Endothelial cell of umbilical vein (primary cell): ENCODE data around the gene TPR.

Source experiments
- EZH2 ChIP-seq: IDR thresholded peaks from 2 replicates; pipeline ENCODE4 v1.6.1; 2012; ENCODE audit warnings: borderline replicate concordance, low read depth, mild to moderate bottlenecking, moderate library complexity, low read length, inconsistent platforms; ENCODE audit not compliant: severe bottlenecking
- FOS ChIP-seq: IDR thresholded peaks from 2 replicates; pipeline ENCODE4 v1.6.1; 2011; ENCODE audit warnings: mild to moderate bottlenecking, low read length, moderate library complexity, borderline replicate concordance; ENCODE audit not compliant: insufficient read depth
- GATA2 ChIP-seq: IDR thresholded peaks from 2 replicates; pipeline ENCODE4 v1.7.0; 2011; ENCODE audit warnings: low read depth, mild to moderate bottlenecking, moderate library complexity, mixed read lengths, low read length; ENCODE audit not compliant: insufficient read length, insufficient read depth
- JUN ChIP-seq: IDR thresholded peaks from 2 replicates; pipeline ENCODE4 v1.6.1; 2011; ENCODE audit warnings: borderline replicate concordance, low read depth; ENCODE audit not compliant: insufficient read length, insufficient read depth
- MAX ChIP-seq: IDR thresholded peaks from 2 replicates; pipeline ENCODE4 v1.6.1; 2011; ENCODE audit not compliant: insufficient read depth, insufficient read length
- MYC ChIP-seq: IDR thresholded peaks from one replicate; pipeline ENCODE4 v1.6.1; 2011; ENCODE audit warnings: mild to moderate bottlenecking, low read depth, low read length
- POLR2A ChIP-seq: IDR thresholded peaks from 2 replicates; pipeline ENCODE4 v1.6.1; 2012; ENCODE audit warnings: low read depth, mild to moderate bottlenecking, control low read depth, low read length
- POLR2AphosphoS5 ChIP-seq: IDR thresholded peaks from 2 replicates; pipeline ENCODE4 v1.6.1; 2012; ENCODE audit warnings: low read depth, mild to moderate bottlenecking, control low read depth, low read length, moderate library complexity; ENCODE audit not compliant: insufficient read depth
- TF ChIP-seq, protein P1 (sequence below), 2 donors: IDR thresholded peaks; 1 replicate in 1 of 2; 2 replicates in 1 of 2; pipeline ENCODE4 v1.5.1; 2011; ENCODE audit warnings: low read length in 2 of 2, mild to moderate bottlenecking in 2 of 2, moderate library complexity in 2 of 2, control low read depth in 1 of 2, inconsistent platforms in 1 of 2, low read depth in 1 of 2; ENCODE audit not compliant: insufficient read depth in 1 of 2; ENCODE audit errors: extremely low read depth in 1 of 2

DNA sequence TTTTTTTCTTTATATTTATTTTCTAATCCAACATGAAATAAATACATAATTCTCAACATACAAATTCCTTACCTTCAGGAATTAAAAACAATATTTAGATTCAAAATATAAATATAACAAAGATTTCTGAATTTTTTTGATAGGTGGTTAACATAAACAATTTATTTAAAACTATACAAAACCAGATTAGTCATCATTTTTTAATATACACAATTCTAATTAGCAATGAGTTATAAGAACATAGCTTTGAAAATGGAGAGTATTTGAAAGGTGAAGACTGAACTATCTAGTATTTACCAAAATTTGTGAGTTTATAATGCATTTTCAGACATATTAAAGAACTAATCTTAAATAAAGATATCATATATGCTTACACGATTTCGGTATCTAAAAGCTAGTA, 37.5 kb downstream of the TPR start:
- TF ChIP-seq, protein P1, sequence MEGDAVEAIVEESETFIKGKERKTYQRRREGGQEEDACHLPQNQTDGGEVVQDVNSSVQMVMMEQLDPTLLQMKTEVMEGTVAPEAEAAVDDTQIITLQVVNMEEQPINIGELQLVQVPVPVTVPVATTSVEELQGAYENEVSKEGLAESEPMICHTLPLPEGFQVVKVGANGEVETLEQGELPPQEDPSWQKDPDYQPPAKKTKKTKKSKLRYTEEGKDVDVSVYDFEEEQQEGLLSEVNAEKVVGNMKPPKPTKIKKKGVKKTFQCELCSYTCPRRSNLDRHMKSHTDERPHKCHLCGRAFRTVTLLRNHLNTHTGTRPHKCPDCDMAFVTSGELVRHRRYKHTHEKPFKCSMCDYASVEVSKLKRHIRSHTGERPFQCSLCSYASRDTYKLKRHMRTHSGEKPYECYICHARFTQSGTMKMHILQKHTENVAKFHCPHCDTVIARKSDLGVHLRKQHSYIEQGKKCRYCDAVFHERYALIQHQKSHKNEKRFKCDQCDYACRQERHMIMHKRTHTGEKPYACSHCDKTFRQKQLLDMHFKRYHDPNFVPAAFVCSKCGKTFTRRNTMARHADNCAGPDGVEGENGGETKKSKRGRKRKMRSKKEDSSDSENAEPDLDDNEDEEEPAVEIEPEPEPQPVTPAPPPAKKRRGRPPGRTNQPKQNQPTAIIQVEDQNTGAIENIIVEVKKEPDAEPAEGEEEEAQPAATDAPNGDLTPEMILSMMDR (IDR thresholded peaks at IDR 0.05; ENCODE audit: extremely low read depth in 1 of 2, insufficient read depth in 1 of 2, low read depth in 1 of 2, low read length in 2 of 2): no peak
- TF ChIP-seq EZH2 (no peak), POLR2AphosphoS5 (no peak), JUN (no peak), POLR2A (no peak), GATA2 (no peak), MYC (no peak), FOS (no peak), MAX (no peak)
